WI38 (cell line): ENCODE results near the gene TMEM119.

Experiments used
- H3K4me3 ChIP-seq: 2 replicates; pipeline ENCODE4 v1.5.1; 2011; ENCODE audit warnings: low read depth, mild to moderate bottlenecking, control low read depth, low read length
- CTCF ChIP-seq: IDR thresholded peaks from 2 replicates; pipeline ENCODE4 v1.5.1; 2012; ENCODE audit warnings: low read depth, mild to moderate bottlenecking, control low read depth, low read length

The TMEM119 gene

DNA sequence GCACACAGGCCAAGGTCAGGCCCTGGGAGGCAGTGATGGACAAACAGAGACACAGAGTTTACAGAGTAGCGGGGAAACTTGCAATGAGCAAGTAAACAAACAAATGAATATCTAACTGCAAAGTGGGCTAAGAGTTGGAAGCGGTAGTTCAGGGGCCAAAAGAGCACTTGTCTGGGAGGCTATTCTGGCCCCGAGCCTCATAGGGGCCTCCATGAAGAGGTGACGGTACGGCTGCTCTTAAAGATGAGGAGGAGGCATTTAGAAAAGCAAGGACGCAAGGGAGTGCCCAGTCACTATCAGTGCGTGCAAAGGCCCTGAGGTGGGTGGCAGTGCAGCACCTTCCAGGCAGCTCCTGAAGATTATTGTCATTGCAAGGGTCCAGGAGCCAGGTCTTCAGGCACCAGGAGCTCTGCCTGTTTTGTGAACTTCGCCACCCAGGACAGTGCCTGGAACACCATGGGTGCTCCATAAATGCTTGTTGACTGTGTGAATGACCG, 4.4 kb upstream of the TMEM119 start:
- no peak for TF ChIP-seq CTCF
- H3K4me3 ChIP-seq, result no peak overlapping the region

GRCh38 chr12:108600702-108601007, 2.8 kb upstream of the TMEM119 start:
- no peak for TF ChIP-seq CTCF
- no peak overlapping the region for H3K4me3 ChIP-seq

GRCh38 chr12:108599948-108600701, 2.2 kb upstream of the TMEM119 start:
- no peak for TF ChIP-seq CTCF
- H3K4me3 ChIP-seq, result no peak overlapping the region

DNA sequence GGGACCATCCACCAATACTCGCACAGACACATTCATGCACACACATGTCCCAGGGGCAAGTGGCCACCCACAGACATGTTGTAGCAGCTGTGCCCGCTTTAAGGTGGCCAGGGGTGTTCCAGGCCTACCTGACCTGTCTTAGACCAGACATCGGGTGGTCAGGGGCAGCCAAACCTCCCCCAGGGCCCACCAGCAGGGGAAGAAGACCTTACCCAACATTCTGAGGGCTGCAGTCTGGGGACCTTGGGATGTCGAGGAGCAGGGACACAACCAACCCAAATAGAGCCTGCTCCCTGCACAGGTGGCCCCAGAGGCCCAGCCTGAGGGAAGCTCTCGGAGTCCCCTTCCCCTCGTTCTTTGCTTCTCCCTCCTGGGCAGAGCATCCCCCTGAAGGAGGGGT, 1.7 kb upstream of the TMEM119 start:
- H3K4me3 ChIP-seq, result no peak overlapping the region
- TF ChIP-seq CTCF, result no peak

- no peak overlapping the region; the same call in 1 of the 2 replicates for H3K4me3 ChIP-seq
- TF ChIP-seq CTCF, result no peak
These were observed 818 bp upstream of the TMEM119 start for GRCh38 chr12:108598553-108599250.

DNA sequence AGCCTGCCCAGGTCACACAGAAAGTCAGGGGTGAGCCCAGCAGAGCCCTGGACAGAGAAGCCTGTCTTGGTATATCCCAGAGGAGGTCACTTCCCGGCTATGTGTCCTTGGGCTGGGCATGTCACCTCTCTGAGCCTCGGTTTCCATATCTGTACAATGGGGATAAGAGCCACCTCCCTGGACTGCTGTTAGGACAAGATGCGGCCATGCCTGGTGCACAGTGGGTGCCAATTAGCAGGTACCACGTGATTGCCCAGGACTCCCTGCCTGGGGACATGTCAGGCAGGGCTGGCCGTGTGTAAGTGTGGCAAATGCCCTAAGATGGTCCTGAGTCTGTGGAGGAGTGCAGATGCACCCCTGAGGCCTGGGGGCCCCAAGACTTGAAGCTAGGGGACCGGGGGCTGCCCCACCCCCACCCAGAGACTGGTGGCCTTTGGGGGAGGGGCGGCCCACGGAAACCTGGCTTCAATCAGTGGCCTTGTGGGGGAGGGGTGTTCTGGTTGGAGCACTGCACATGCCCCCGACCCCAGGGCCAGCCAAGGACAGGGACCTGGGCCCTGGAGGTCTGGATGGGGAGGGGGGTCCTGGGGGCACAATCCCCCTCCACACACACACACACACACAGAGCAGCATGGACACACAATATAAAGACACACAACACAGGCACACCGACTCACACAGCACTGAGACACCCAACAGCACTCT, 878 bp downstream of the TMEM119 start:
- H3K4me3 ChIP-seq, result peak overlapping the region; percentile 71
- TF ChIP-seq CTCF, result no peak
